Left colon (tissue), 2 donors: Measurements from ENCODE around the gene FBXW4. TPM values are rescaled to one million over a fixed set of nuclear protein-coding genes. Genes with fewer than 3 reads are reported as not detected.
A peak's percentile ranks its signal among the peaks of the same experiment; 100 is the strongest.

ENCODE experiments used
- ATAC-seq: fragments of 200-7000 bp; cut with Tn5 transposase; one replicate; pipeline ENCODE4 v1.9.1; 2020; ENCODE audit warnings: mild to moderate bottlenecking, moderate library complexity
- DNase-seq, 2 donors: peaks; one replicate each; pipeline ENCODE4 v3.0.0-alpha.2; 2020
- intact Hi-C, 2 donors: fragments of 100-400 bp; cut with DNase I in 1 of 2; cut with micrococcal nuclease in 1 of 2; formaldehyde crosslinking; loops; one replicate each; pipeline versions ENCODE4 v1.11.2 to v1.14.0; 2022; cut with DNase I, micrococcal nuclease
- total RNA-seq, 2 donors: library from RNA; stranded (reverse); fragmentation: NEBNext Ultra II Directional; extraction: Animal tissue kit (Norgen Biotek cat#: 25700); gene quantifications; one replicate each; pipeline ENCODE4 v1.2.1, GENCODE V29; 2021
- donor health status: DM: no; HTN: no; CAD: no.
- donor health status: DM: yes; HTN: yes; CAD: no.

FBXW4 gene
- total RNA-seq, 2 donors from 2014 or later: 57.3 to 57.5 TPM

- intact Hi-C loops: no loop called here
- DNase-seq: no peak
- no peak for ATAC-seq
Observed at GRCh38 chr10:101629837-101630632, 64.9 kb downstream of the FBXW4 start.

- intact Hi-C loops: no loop called here
- no peak for ATAC-seq
- DNase-seq: no peak
Observed at GRCh38 chr10:101625821-101626412, 69.1 kb downstream of the FBXW4 start.

GRCh38 chr10:101624526-101625102 is 70.4 kb downstream of the FBXW4 start:
- intact Hi-C loops: no loop called here
- DNase-seq (no peak), ATAC-seq (no peak)

GRCh38 chr10:101623528-101623927 is 71.4 kb downstream of the FBXW4 start:
- intact Hi-C loops: no loop called here
- ATAC-seq (no peak), DNase-seq (no peak)

DNA sequence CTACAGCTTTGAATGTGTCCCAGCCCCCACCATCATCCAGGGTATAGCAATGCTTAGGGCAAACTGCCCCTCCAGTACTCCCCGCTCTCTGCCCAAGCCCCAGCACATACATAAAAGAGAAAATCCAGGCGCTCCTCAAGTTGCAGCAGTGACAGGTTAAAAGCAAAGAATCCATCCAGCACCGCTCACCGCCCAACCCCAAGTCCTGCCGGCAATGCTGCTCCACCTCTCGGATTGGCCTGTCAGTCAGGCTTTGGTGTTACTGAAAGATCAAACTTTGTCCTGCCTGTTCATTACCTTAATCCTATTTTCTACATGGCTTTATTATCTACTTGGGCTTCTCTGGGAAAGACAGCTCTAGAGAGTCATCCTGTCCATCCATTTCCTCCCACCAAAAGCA is 75.0 kb downstream of the FBXW4 start:
- ATAC-seq (no peak), DNase-seq (no peak)
- intact Hi-C loops: no loop called here

GRCh38 chr10:101618871-101619270 is 76.1 kb downstream of the FBXW4 start:
- DNase-seq: no peak
- ATAC-seq: no peak
- intact Hi-C loops: no loop called here

DNA sequence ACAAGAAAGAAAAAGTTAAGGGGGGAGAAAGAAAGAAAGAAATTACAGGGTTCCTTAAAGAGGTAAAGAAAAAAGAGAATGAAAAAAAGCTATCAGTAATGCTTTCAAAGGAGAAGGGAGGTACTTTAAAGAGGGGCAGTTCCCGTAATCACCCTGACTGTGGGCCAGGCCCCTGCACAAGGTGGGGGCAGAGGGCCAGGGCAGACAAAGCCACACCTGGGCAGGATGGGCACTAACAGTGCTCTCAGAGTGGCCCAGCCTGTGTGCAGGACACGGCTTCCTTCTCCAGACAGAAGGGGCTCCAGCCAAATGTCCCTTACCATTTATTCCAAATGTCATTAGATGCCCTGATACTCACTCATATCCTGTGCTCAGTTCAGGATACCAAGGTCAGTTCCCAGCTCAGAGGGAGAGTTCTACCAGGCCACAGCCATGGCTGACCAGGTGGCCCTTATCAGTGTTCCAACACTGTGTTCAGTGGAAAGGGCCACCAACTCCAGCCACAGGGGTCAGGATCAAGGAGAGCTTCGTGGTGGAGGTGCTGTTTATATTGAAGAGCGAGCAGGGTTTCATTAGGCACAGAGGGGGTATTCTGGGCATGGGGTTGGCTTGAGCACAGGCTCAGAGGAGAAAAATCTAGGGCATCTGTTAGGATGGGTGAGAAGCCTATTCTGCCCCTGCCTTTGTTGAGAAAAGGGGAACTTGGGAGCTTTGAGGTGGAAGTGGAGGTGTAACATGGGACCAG is 77.0 kb downstream of the FBXW4 start:
- no peak for ATAC-seq
- intact Hi-C loops: no loop called here
- no peak for DNase-seq

DNA sequence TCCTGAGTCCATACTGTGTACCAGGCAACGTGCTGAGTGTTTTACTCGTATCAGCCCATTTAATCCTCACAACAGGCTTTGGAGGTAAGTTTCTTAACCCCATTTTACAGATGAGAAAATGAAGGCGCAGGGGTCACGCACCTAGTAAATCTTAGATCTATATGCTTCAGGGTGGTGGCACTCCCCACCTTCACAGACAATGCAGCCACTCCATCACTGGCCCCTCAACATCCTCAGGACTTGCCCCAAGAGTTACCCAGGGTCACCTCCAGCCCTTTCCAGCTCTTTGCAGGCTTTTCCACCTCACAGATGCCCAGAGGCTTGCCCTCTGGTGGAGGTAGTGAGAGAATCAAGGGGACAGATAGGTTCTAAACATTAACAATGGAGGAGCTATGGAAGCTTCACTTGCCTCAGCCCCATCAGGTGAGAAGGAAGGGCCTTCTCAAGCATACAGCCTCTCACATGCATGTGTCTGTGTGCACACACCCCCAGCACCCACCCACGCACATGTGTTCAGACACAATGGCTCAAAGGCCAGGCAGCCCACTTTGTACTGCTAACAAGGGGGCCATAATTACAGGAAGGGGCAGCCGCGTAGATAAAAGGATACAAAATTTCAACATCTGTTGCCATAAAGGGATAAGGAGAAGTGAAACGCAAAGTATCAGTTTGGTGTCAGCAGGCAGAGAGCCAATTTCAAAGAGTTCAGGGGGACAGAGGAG is 77.7 kb downstream of the FBXW4 start:
- no peak for ATAC-seq
- intact Hi-C loops: no loop called here
- DNase-seq: no peak

DNA sequence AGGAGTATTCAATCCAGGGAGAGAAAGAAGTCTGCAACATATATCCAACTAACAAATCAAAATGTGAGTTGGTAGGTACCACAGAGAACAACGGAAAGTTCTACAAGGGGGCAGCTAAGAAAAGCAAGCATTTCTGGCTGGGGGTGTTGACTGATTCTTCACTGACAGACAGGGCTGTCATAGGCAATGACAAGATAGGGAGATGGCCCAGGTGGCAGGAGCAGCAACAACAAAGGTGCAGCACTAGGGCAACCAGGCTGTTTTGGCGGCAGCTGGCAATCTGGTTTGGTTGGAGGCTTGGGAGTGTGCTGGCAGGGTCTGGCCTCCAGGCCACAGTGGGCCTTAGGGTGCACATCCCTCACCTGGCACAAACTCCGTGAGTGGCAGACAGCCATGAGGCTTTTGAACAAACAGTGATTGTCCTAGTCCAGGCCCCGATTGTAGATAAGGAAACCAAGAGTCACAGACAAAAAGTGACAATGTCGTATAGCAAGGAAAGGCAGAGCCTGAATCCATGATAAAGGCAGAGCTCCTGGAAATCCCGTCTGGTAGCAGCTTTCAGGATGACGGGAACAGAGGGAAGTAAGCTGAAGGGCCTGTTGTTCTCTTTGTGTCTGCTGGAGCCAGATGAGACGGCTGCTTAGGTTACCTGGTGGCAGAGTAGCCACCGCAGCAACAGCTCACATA is 78.4 kb downstream of the FBXW4 start:
- no peak for ATAC-seq
- DNase-seq: no peak
- intact Hi-C loops: no loop called here

DNA sequence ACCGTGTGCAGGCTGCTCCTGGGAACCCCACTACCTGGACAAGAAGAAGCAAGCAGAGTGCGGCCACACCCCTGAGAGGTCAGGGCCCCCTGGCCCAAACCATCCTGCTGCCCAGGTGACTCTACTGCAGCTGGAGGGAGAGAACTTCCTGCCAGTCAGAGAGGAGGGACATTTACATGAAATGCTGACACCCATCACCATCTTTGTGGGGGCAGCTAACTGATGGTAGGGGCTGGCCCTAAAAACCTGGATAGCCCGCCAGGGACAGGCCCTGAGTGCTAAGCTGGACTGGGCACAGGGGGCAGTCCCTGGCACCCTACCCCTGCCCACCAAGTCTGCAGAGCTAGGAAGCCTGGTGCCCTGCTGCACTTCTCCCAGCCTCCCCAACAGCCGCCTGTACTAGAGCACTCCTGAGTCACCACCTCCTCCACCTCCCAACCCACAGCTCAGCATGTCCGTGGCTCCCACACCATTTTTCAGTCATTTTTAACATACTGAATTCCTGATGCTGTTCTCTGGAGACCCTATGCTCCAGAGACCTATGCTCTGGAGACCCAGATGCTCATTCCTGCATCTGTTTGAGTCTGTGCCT is 79.3 kb downstream of the FBXW4 start:
- no peak for ATAC-seq
- intact Hi-C loops: no loop called here
- no peak for DNase-seq

DNA sequence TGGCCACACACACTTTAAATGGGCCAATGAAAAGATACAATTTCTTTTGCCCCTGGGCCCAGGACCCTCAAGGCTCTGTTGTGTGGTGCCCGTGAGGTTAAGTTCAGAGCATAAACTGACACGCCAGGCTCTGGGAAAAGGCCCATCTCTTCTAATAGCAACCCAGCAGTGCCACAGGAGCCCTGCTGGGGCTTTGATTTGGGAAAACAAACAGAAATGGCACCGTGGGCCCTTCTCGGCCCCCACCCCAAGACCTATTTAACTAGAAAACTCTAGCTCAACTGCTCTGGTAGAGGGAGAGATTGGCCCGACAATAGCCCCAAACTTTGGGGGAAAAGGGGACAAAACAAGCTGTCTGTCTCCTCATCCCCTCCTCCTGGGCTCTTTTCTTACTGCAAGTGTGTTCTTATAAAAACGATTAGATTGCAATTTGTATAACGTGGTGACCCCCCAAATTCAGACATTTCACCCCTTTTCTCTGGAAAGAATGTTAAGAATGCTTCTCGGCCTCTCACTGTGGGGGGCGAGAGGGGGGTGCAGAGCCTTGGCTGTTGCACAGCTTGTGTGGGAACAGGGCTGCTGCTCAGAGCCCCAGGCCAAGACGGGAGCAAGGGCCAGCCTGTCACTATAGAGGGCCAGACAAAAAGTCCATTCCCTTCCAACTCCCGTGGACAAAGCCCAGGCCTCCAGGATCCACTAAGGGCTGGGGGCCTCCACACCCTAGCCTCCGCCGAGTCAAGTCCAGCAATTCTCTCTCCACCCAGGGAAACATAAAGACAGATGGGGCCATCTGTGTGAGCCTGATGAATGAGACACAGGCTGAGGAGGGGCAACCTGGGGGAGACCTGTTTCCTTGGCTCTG is 80.1 kb downstream of the FBXW4 start:
- DNase-seq: no peak
- no peak for ATAC-seq
- intact Hi-C loops: no loop called here

- DNase-seq: no peak
- intact Hi-C loops: no loop called here
- ATAC-seq: no peak
Observed at GRCh38 chr10:101613646-101614045, 81.3 kb downstream of the FBXW4 start.

GRCh38 chr10:101612872-101613271 is 82.1 kb downstream of the FBXW4 start:
- no peak for DNase-seq
- intact Hi-C loops: no loop called here
- no peak for ATAC-seq

DNA sequence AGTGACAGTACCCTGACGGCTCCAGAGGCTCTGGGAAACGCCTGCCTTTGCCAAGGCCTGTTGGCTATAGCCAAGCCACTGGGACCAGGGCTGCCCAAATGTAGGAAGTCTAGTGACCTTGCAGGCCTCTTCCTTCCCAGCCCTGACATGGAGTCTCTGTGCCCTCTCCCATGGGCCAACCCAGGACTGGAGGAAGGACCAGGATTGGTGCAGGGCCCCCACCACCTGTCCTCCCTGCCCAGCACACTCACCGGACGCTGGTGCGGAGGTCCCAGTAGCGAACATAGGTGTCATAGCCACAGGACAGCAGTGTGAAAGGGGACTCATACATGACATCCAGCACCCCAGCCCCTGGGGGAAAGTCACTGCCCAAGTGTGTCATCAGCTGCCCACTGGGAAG is 82.9 kb downstream of the FBXW4 start:
- DNase-seq: no peak
- intact Hi-C loops: no loop called here
- ATAC-seq: no peak

DNA sequence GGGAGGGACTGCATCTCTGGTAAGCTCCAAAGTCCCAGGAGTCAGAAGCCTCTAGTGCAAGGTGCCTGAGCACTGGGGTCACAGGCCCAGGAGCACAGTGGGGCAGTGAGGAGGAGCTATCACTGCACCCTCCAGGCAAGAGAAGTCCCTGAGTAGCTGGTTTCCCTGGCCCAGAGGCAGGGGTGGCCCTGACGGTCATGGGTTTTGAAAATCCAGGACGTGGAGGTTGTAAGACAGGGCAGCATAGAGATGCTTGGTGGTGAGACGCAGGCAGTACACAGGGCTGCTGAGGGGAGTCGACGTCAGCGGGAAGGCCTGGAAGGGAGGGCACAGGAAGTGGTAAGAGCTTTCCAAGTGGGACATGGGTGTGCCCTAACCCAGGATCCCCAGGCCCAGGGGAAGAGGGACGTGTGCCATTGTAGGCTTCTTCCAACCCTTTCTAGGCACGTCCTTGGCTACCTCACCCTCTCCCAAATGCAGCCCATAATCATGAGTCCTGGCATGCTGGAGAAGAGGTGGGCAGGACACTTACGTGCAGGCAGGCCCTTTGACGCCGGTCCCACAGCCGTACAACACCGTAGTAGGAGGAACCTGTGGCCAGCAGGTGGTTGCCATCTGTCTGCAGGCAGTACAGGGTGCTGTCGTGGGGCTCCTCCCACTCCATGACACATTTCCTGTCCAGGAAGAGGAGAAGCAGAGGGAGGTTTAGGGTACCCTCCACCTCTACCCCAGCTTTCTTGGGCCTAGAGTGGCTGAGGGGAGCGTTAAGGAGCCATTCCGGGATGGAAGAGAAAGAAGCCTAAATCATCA is 83.7 kb downstream of the FBXW4 start:
- intact Hi-C loops: no loop called here
- peak; percentile 27 for ATAC-seq

DNA sequence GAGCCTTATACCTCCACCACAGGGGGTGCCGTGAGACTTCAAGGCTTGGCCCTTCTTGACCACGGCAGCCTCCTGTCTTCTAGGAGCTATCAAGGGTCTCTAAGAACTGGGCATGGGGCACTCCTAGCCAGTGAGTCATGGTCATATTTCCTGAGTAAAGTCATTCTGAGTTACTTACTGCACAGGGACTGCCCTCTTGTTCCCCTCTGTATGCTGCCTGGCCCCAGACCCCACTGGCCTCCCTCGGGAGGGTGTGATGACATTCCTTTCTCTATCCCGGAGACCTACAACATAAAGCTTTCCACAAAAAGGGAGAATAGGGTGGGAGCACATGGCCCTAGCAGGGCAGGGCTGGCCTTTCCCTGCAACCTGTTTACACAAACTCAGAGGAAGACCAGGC is 85.5 kb downstream of the FBXW4 start:
- intact Hi-C loops: loop anchor here in 1 of 2 donors (5.0 kb wide), 1 partner anchor 173 kb away; the partner anchor contains the start of gene NPM3
- no peak for ATAC-seq
- no peak for DNase-seq

More for the DNA sequence above, 83.7 kb downstream of the FBXW4 start:
- DNase-seq: no peak
